GM21515 (cell line): Measurements from ENCODE around the gene KIR2DL1.
"Not testable (repeated sequence)": the region's sequence is repeated elsewhere in the genome, so short reads cannot be mapped to it uniquely, and the experiment has no call there.

Experiments
- ATAC-seq: cut with Tn5 transposase; IDR thresholded peaks from one replicate; pipeline ENCODE4 v1.9.1; 2021; ENCODE audit not compliant: unreplicated experiment

The KIR2DL1 gene

GRCh38 chr19:54771018-54771960 lies 1.7 kb downstream of the KIR2DL1 start:
- ATAC-seq = not testable (repeated sequence)

DNA sequence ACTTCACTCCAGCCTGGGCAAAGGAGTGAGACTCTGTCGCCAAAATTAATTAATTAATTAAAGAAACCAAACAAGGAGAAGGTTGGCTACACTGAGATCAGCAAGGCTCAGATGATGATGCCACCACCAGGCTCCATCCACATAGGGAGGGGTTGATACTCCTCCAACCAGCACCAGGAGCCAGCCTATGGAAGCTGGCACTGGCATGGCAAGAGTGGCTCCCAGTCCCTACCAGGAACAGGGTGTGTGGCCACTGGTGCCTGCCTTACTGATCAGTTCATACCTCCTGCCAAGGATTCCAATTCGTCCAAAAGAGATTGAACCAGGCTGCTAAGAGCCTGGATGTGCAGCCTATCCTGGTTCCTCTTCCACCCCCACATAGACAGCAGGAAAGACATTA lies 3.1 kb downstream of the KIR2DL1 start:
- not testable (repeated sequence) for ATAC-seq

- ATAC-seq = not testable (repeated sequence)
Observed at GRCh38 chr19:54775095-54775815, 5.7 kb downstream of the KIR2DL1 start.

- not testable (repeated sequence) for ATAC-seq
Observed at GRCh38 chr19:54775830-54776229, 6.2 kb downstream of the KIR2DL1 start.

GRCh38 chr19:54777851-54778250 lies 8.3 kb downstream of the KIR2DL1 start:
- ATAC-seq = not testable (repeated sequence)

DNA sequence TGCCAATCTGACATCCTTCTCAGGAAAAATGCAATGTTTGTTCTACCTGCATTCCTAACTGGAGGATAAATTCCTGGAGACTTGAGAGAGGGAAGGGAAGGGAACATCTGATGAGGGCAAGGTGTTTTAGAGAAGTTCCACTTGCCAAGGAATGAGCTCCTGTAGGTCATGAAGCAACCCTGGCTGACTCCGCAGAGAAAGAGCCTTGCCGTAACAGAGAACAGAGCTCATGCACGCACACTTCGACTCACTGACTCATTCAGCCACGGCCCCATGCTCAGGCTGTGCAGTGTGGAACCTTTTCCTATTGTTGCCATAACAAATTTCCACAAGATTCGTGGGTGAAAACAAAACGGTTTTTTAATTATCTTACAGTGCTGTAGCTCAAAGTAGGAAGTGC lies 9.3 kb downstream of the KIR2DL1 start:
- not testable (repeated sequence) for ATAC-seq

GRCh38 chr19:54782916-54783315 lies 13.3 kb downstream of the KIR2DL1 start:
- not testable (repeated sequence) for ATAC-seq

DNA sequence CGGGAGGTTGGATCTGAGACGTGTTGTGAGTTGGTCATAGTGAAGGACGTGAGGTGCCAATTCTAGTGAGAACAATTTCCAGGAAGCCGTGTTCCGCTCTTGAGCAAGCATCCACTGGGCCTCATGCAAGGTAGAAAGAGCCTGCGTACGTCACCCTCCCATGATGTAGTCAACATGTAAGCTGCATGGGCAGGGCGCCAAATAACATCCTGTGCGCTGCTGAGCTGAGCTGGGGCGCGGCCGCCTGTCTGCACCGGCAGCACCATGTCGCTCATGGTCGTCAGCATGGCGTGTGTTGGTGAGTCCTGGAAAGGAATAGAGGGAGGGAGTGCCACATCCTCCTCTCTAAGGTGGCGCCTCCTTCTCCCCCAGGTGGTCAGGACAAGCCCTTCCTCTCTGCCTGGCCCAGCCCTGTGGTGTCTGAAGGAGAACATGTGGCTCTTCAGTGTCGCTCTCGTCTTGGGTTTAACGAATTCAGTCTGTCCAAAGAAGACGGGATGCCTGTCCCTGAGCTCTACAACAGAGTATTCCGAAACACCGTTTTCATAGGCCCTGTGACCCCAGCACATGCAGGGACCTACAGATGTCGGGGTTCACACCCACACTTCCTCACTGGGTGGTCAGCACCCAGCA lies 16.6 kb downstream of the KIR2DL1 start:
- not testable (repeated sequence) for ATAC-seq

DNA sequence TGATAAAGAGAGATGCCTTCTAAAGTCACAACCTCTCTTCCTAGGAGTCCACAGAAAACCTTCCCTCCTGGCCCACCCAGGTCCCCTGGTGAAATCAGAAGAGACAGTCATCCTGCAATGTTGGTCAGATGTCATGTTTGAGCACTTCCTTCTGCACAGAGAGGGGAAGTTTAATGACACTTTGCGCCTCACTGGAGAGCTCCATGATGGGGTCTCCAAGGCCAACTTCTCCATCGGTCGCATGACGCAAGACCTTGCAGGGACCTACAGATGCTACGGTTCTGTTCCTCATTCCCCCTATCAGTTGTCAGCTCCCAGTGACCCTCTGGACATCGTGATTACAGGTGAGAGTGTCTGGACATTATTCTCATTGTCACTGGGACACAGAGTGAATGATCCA lies 18.6 kb downstream of the KIR2DL1 start:
- ATAC-seq = not testable (repeated sequence)

- ATAC-seq = no peak
Observed at GRCh38 chr19:54790711-54791110, 21.1 kb downstream of the KIR2DL1 start.

GRCh38 chr19:54791476-54791875 lies 21.9 kb downstream of the KIR2DL1 start:
- no peak for ATAC-seq

DNA sequence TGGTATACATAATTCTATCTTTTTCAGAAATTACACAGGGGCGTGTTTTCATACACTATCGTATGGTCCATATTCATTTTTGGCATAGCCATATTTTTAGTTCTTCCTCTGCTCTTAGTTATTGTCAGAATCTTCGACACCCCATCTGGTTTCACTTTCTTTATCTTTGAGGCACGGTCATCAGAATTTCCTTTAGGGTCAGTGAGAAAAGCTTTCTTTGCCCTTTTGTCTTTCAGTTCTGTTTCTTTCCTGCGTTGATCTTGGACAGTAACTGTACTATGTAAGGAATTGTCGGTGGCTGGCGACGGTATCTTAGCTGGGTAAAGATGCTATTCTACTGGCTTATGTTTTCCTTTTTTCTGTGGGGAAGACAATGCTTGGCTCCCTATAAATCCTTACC lies 23.2 kb downstream of the KIR2DL1 start:
- no peak for ATAC-seq

DNA sequence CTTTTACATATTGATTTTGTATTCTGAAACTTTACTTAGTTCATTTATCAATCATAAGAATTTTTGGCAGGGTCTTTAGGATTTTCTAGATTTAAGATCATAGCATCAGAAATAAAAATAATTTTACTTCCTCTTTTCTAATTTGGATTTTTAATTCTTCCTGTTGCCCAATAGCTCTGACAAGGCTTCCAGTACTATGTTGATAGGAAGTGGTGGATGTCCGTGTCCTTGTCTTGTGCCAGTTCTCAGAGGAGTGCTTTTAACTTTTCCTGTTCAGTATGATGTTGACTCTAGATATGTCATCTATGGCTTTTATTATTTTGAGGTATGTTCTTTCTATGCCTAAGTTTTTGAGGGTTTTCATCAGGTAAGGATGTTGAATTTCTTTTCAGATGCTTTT lies 26.2 kb downstream of the KIR2DL1 start:
- no peak for ATAC-seq

DNA sequence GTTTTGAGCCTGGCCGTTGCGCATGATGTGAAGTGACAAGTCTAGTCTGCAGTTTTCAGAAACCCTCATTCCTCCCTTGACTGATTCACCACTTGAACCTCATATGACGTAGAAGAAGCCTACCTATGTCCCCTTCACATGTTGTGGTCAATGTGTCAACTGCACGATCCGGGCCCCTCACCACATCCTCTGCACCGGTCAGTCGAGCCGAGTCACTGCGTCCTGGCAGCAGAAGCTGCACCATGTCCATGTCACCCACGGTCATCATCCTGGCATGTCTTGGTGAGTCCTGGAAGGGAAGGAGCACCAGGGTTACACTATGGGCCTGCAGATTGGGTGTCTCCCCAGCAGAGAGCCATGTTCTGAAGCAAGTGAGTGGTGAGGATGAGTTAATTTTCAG lies 33.8 kb downstream of the KIR2DL1 start, which contains the start of gene KIR2DL4:
TSS of gene KIR2DL4 (plus strand) at position 201 of the 400 bp plus-strand sequence. CDS start at position 243, 42 bp downstream.
- no peak for ATAC-seq

DNA sequence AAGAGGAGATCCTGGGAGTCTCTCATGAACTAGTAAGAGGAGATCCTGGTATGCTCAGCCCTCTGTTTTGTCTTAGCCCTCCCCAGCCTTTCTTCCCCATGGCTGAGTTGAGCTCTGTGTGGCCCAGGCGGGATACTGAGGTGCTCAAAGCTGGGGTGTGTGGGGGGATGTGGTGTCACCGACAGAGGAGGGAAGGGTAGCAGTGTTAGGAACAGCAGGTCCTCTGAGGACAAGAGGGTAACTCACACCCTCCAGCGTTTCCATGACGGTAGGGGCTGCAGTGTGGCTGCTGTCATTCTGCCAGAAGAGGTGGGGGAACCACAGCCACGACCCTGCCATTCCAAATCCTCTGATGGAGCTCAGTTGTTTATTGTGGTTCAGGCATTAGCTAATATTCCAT lies 34.5 kb downstream of the KIR2DL1 start:
- ATAC-seq = no peak

DNA sequence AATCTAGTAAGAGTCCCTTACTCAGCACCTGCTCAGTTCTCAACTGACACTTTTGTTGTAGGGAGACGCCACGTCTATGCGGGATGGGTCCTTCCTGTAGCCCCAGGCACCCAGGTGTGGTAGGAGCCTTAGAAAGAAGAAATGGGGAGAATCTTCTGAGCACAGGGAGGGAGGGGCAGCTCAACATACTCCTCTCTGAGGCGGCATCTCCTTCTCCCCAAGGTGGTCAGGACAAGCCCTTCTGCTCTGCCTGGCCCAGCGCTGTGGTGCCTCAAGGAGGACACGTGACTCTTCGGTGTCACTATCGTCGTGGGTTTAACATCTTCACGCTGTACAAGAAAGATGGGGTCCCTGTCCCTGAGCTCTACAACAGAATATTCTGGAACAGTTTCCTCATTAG lies 35.0 kb downstream of the KIR2DL1 start:
- ATAC-seq = no peak

DNA sequence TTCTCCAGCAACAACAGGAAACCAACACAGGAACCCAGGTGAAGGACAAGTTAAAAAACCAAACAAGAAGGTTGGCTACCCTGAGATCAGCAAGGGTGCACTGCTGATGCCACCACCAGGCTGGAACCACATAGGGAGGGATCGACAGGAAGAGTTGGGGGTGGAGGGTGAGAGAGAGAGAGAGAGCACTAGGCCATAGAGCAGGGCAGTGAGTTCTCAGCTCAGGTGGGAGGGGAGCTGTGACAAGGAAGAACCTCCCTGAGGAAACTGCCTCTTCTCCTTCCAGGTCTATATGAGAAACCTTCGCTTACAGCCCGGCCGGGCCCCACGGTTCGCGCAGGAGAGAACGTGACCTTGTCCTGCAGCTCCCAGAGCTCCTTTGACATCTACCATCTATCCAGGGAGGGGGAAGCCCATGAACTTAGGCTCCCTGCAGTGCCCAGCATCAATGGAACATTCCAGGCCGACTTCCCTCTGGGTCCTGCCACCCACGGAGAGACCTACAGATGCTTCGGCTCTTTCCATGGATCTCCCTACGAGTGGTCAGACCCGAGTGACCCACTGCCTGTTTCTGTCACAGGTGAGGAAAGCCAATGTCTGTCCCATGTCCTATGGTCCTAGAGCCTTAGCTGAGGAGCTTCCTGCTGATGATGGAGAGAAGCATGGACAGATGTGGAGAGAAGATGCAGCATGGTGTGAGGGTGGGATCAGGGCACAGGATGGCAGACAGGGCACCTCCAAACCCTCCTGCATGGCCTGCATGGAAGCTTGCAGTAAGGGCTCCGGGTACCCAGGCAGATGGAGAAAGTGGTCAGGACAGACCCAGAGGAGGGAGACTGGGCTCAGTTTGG lies 36.3 kb downstream of the KIR2DL1 start:
- no peak for ATAC-seq

- no peak for ATAC-seq
Observed at GRCh38 chr19:54806516-54806838, 36.9 kb downstream of the KIR2DL1 start.

GRCh38 chr19:54814571-54814970 lies 45.0 kb downstream of the KIR2DL1 start:
- not testable (repeated sequence) for ATAC-seq

- ATAC-seq = not testable (repeated sequence)
Observed at GRCh38 chr19:54816251-54816650, 46.7 kb downstream of the KIR2DL1 start, which contains the start of gene KIR3DL1. TSS of gene KIR3DL1 (plus strand) at chr19:54816468.
